GM12878 (cell line): Measurements from ENCODE around the gene UNK.

ENCODE experiments used
- CHD1 ChIP-seq: IDR thresholded peaks from 2 replicates; pipeline ENCODE4 v1.6.1; 2012; ENCODE audit warnings: low read depth, low read length, improper control_type of control experiment
- MEF2B ChIP-seq: fragments of 450-650 bp; IDR thresholded peaks from 2 replicates; pipeline ENCODE4 v1.6.1; 2018; ENCODE audit warnings: mild to moderate bottlenecking, moderate library complexity; ENCODE audit not compliant: partially characterized antibody, poor library complexity, severe bottlenecking
- MTA2 ChIP-seq: fragments of 450-650 bp; IDR thresholded peaks from 2 replicates; pipeline ENCODE4 v1.6.1; 2016; ENCODE audit warnings: low read depth, mild to moderate bottlenecking, moderate library complexity
- MXI1 ChIP-seq: fragments of 150-350 bp; IDR thresholded peaks from 2 replicates; pipeline ENCODE4 v1.6.1; 2011; ENCODE audit warnings: low read depth, mild to moderate bottlenecking, inconsistent platforms, low read length, improper control_type of control experiment
- MYB ChIP-seq: fragments of 150-350 bp; IDR thresholded peaks from 2 replicates; pipeline ENCODE4 v1.6.1; 2014; ENCODE audit warnings: mild to moderate bottlenecking, low read depth, low read length, borderline replicate concordance
- POLR2A ChIP-seq: IDR thresholded peaks from 2 replicates; pipeline ENCODE4 v1.6.1; 2011; ENCODE audit warnings: low read depth, mild to moderate bottlenecking, low read length
- POLR2AphosphoS5 ChIP-seq: IDR thresholded peaks from 2 replicates; pipeline ENCODE4 v1.6.1; 2011; ENCODE audit warnings: mild to moderate bottlenecking, low read length, inconsistent platforms
- TF ChIP-seq, protein P1 (sequence below), 3 experiments: IDR thresholded peaks in 2 of 3; conservative IDR thresholded peaks in 1 of 3; 2 replicates each; pipeline ENCODE4 v1.5.1; 2011; ENCODE audit warnings: low read depth in 3 of 3, low read length in 3 of 3, mild to moderate bottlenecking in 3 of 3, control low read depth in 2 of 3, moderate library complexity in 2 of 3, inconsistent platforms in 1 of 3, mixed read lengths in 1 of 3; ENCODE audit not compliant: control insufficient read depth in 2 of 3, insufficient read depth in 1 of 3; ENCODE audit errors: extremely low read depth in 1 of 3
- TF ChIP-seq, protein P2 (sequence below): IDR thresholded peaks from 2 replicates; pipeline ENCODE4 v1.6.1; 2012; ENCODE audit warnings: low read depth, low read length, improper control_type of control experiment
- TF ChIP-seq, protein P3 (sequence below): fragments of 450-650 bp; IDR thresholded peaks from 2 replicates; pipeline ENCODE4 v1.6.1; 2016; ENCODE audit warnings: mild to moderate bottlenecking, moderate library complexity, borderline replicate concordance
- TF ChIP-seq, protein P4 (sequence below): IDR thresholded peaks from 2 replicates; pipeline ENCODE4 v1.6.1; 2011; ENCODE audit warnings: borderline replicate concordance, low read depth, mild to moderate bottlenecking, moderate library complexity, mixed read lengths, low read length; ENCODE audit not compliant: insufficient read depth; ENCODE audit errors: extremely low read length

DNA sequence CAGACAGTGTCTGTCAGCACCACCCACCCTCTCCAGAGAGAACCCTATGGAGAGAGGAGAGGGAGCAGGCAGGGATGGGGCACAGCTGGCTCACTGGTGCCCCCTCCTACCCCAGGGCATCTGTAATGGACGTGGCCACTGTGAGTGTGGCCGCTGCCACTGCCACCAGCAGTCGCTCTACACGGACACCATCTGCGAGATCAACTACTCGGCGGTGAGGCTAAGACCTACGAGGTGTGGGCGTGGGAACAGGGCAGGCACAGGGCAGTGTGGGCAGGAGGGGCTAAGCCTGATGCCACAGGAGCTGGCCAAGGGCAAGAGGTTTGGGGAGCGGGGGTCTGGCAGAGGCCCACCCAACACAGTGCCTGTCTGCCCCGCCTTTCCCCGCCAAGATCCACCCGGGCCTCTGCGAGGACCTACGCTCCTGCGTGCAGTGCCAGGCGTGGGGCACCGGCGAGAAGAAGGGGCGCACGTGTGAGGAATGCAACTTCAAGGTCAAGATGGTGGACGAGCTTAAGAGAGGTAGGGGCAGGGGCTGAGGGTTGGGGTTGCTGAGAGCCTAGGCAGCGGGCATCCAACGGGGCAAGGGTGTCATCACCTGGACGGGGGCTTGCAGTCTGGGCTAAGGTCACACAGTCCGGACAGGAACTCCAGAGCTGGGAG is 48.3 kb upstream of the UNK start:
- TF ChIP-seq MTA2 = no peak
- TF ChIP-seq, protein P1, sequence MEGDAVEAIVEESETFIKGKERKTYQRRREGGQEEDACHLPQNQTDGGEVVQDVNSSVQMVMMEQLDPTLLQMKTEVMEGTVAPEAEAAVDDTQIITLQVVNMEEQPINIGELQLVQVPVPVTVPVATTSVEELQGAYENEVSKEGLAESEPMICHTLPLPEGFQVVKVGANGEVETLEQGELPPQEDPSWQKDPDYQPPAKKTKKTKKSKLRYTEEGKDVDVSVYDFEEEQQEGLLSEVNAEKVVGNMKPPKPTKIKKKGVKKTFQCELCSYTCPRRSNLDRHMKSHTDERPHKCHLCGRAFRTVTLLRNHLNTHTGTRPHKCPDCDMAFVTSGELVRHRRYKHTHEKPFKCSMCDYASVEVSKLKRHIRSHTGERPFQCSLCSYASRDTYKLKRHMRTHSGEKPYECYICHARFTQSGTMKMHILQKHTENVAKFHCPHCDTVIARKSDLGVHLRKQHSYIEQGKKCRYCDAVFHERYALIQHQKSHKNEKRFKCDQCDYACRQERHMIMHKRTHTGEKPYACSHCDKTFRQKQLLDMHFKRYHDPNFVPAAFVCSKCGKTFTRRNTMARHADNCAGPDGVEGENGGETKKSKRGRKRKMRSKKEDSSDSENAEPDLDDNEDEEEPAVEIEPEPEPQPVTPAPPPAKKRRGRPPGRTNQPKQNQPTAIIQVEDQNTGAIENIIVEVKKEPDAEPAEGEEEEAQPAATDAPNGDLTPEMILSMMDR (IDR thresholded peaks at IDR 0.05 in 2 of 3, conservative IDR thresholded peaks at IDR 0.05 in 1 of 3; ENCODE audit: control insufficient read depth in 2 of 3, extremely low read depth in 1 of 3, insufficient read depth in 1 of 3, low read depth in 3 of 3, low read length in 3 of 3) = no peak
- TF ChIP-seq MYB = no peak
- TF ChIP-seq CHD1 = no peak
- TF ChIP-seq POLR2A = no peak
- no peak for TF ChIP-seq MXI1
- TF ChIP-seq, protein P2, sequence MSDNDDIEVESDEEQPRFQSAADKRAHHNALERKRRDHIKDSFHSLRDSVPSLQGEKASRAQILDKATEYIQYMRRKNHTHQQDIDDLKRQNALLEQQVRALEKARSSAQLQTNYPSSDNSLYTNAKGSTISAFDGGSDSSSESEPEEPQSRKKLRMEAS = no peak
- no peak for TF ChIP-seq MEF2B
- TF ChIP-seq, protein P3, sequence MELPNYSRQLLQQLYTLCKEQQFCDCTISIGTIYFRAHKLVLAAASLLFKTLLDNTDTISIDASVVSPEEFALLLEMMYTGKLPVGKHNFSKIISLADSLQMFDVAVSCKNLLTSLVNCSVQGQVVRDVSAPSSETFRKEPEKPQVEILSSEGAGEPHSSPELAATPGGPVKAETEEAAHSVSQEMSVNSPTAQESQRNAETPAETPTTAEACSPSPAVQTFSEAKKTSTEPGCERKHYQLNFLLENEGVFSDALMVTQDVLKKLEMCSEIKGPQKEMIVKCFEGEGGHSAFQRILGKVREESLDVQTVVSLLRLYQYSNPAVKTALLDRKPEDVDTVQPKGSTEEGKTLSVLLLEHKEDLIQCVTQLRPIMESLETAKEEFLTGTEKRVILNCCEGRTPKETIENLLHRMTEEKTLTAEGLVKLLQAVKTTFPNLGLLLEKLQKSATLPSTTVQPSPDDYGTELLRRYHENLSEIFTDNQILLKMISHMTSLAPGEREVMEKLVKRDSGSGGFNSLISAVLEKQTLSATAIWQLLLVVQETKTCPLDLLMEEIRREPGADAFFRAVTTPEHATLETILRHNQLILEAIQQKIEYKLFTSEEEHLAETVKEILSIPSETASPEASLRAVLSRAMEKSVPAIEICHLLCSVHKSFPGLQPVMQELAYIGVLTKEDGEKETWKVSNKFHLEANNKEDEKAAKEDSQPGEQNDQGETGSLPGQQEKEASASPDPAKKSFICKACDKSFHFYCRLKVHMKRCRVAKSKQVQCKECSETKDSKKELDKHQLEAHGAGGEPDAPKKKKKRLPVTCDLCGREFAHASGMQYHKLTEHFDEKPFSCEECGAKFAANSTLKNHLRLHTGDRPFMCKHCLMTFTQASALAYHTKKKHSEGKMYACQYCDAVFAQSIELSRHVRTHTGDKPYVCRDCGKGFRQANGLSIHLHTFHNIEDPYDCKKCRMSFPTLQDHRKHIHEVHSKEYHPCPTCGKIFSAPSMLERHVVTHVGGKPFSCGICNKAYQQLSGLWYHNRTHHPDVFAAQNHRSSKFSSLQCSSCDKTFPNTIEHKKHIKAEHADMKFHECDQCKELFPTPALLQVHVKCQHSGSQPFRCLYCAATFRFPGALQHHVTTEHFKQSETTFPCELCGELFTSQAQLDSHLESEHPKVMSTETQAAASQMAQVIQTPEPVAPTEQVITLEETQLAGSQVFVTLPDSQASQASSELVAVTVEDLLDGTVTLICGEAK = no peak
- TF ChIP-seq POLR2AphosphoS5 = no peak
- TF ChIP-seq, protein P4, sequence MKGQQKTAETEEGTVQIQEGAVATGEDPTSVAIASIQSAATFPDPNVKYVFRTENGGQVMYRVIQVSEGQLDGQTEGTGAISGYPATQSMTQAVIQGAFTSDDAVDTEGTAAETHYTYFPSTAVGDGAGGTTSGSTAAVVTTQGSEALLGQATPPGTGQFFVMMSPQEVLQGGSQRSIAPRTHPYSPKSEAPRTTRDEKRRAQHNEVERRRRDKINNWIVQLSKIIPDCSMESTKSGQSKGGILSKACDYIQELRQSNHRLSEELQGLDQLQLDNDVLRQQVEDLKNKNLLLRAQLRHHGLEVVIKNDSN = no peak
